ENCODE results near the gene SSNA1.

SSNA1 gene

GRCh38 chr9:137168573-137168903, 19.9 kb upstream of the SSNA1 start:
- no peak for DNase-seq (ENCODE audit: low read depth)

- DNase-seq (ENCODE audit: low read depth): no peak
Measured at GRCh38 chr9:137168904-137169856, 19.3 kb upstream of the SSNA1 start.

GRCh38 chr9:137169896-137170358, 18.5 kb upstream of the SSNA1 start, which contains the start of gene LRRC26:
TSS of gene LRRC26 (minus strand) at chr9:137170051. CDS start at chr9:137169943, 108 bp downstream.
- no peak for DNase-seq (ENCODE audit: low read depth)

GRCh38 chr9:137170486-137171148, 17.9 kb upstream of the SSNA1 start:
- DNase-seq (ENCODE audit: low read depth): no peak

- DNase-seq (ENCODE audit: low read depth): no peak
Measured at GRCh38 chr9:137171149-137171900, 17.2 kb upstream of the SSNA1 start.

- DNase-seq (ENCODE audit: low read depth): no peak
Measured at GRCh38 chr9:137172901-137173795, 15.3 kb upstream of the SSNA1 start.

- DNase-seq (ENCODE audit: low read depth): no peak
Measured at GRCh38 chr9:137173796-137174664, 14.4 kb upstream of the SSNA1 start.

- DNase-seq (ENCODE audit: low read depth): no peak
Measured at GRCh38 chr9:137174722-137175293, 13.7 kb upstream of the SSNA1 start.

- DNase-seq (ENCODE audit: low read depth): no peak
Measured at GRCh38 chr9:137175345-137175961, 13.0 kb upstream of the SSNA1 start.

- DNase-seq (ENCODE audit: low read depth): no peak
Measured at GRCh38 chr9:137176302-137177182, 11.9 kb upstream of the SSNA1 start.

- no peak for DNase-seq (ENCODE audit: low read depth)
Measured at GRCh38 chr9:137178201-137178938, 10.1 kb upstream of the SSNA1 start.

GRCh38 chr9:137178939-137179630, 9.4 kb upstream of the SSNA1 start:
- no peak for DNase-seq (ENCODE audit: low read depth)

- no peak for DNase-seq (ENCODE audit: low read depth)
Measured at GRCh38 chr9:137179761-137180160, 8.7 kb upstream of the SSNA1 start.

GRCh38 chr9:137180491-137180890, 8.0 kb upstream of the SSNA1 start:
- DNase-seq (ENCODE audit: low read depth): no peak

- DNase-seq (ENCODE audit: low read depth): no peak
Measured at GRCh38 chr9:137181680-137182079, 6.8 kb upstream of the SSNA1 start.

GRCh38 chr9:137182836-137183235, 5.6 kb upstream of the SSNA1 start:
- DNase-seq (ENCODE audit: low read depth): no peak

GRCh38 chr9:137183980-137184595, 4.4 kb upstream of the SSNA1 start:
- DNase-seq (ENCODE audit: low read depth): no peak

Measured in fibroblast of gingiva (primary cell).